Regular cardiac myocyte (primary cell): Measurements from ENCODE around the gene RXFP3. TPM values are rescaled to one million over a fixed set of nuclear protein-coding genes. Genes with fewer than 3 reads are reported as not detected.

ENCODE experiments used
- total RNA-seq: library from RNA; depleted of rRNA; stranded (reverse); fragments of >200 nt; gene quantifications from 2 replicates; pipeline ENCODE4 v1.2.3, GENCODE V29; 2014

RXFP3 gene, protein sequence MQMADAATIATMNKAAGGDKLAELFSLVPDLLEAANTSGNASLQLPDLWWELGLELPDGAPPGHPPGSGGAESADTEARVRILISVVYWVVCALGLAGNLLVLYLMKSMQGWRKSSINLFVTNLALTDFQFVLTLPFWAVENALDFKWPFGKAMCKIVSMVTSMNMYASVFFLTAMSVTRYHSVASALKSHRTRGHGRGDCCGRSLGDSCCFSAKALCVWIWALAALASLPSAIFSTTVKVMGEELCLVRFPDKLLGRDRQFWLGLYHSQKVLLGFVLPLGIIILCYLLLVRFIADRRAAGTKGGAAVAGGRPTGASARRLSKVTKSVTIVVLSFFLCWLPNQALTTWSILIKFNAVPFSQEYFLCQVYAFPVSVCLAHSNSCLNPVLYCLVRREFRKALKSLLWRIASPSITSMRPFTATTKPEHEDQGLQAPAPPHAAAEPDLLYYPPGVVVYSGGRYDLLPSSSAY
- total RNA-seq = under 0.01 and 0.28 TPM in 2 replicates

DNA sequence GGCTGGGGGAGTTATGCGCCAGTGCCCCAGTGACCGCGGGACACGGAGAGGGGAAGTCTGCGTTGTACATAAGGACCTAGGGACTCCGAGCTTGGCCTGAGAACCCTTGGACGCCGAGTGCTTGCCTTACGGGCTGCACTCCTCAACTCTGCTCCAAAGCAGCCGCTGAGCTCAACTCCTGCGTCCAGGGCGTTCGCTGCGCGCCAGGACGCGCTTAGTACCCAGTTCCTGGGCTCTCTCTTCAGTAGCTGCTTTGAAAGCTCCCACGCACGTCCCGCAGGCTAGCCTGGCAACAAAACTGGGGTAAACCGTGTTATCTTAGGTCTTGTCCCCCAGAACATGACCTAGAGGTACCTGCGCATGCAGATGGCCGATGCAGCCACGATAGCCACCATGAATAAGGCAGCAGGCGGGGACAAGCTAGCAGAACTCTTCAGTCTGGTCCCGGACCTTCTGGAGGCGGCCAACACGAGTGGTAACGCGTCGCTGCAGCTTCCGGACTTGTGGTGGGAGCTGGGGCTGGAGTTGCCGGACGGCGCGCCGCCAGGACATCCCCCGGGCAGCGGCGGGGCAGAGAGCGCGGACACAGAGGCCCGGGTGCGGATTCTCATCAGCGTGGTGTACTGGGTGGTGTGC, at the start of gene RXFP3:
Gene RXFP3, plus strand, starts transcription at position 6 of the 636 bp plus-strand sequence. Its CDS starts 355 bp downstream, at position 361.

GRCh38 chr5:33891788-33892619, 44.2 kb upstream of the RXFP3 start, which contains the start of gene ADAMTS12:
Gene ADAMTS12, minus strand, starts transcription at chr5:33891990. Its CDS starts 134 bp downstream, at chr5:33891856.

DNA sequence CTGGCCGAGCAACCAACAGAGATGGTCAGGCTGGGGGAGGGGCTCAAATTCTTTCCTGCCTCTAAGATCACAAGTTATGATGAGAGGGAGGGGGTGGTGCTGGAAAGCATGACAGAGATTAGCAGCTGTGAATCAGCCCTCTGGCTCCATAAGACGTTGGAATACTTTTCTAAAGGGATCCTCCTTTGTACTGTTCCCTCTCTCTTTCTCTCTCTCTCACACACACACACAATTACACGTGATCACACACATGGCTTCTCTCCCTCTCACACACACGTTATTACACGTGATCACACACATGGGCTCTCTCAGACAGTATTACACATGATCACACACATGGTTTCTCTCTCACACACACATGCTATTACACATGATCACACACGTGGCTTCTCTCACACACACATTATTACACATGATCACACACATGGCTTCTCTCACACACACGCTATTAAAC, 48.5 kb downstream of the RXFP3 start, which contains the start of gene SLC45A2:
Gene SLC45A2, minus strand, starts transcription at position 23 of the 454 bp plus-strand sequence. CDS start 110 bp downstream, outside the sequence.

Other genes with a start within 250 kb of the RXFP3 start
- 57.8 and 71.5 TPM in 2 replicates for gene ADAMTS12, start 44.4 kb upstream of the RXFP3 start, total RNA-seq
- gene SLC45A2, start 48.3 kb downstream of the RXFP3 start, total RNA-seq = 0.28 TPM in 1 of 2 replicates, not detected in the other
- gene AMACR, start 71.7 kb downstream of the RXFP3 start, total RNA-seq = 8.1 and 10.1 TPM in 2 replicates
- 0.19 and 0.85 TPM in 2 replicates for gene C1QTNF3, start 106.8 kb downstream of the RXFP3 start, total RNA-seq